ENCODE measurements around the gene CLCN7. TPM values are rescaled to one million over a fixed set of nuclear protein-coding genes. Genes with fewer than 3 reads are reported as not detected.

Gene CLCN7
- total RNA-seq, 4 donors from 2014 or later = 33.0 to 67.7 (median 39.2) TPM

GRCh38 chr16:1503110-1503955 lies 28.5 kb upstream of the CLCN7 start:
- Histone ChIP-seq H3K4me1 (no peaks in the 10 kb centered on the region), H3K4me3 (no peak overlapping the region), H3K9me3 (no peaks in the 10 kb centered on the region), H3K36me3 (peaks cover 0 to 91% of the 10 kb centered on the region in 2 donors), H3K27me3 (no peaks in the 10 kb centered on the region), H3K27ac (no peak overlapping the region)
- 33 to 92% methylated on average over 1 to 37 of the region's 37 CpGs for WGBS, 2 donors (ENCODE audit: low coverage in 1 of 2)
- TF ChIP-seq POLR2AphosphoS5 (IDR thresholded peaks at IDR 0.05) (no peak), EP300 (IDR thresholded peaks at IDR 0.05) (no peak), POLR2A (IDR thresholded peaks at IDR 0.05) (no peak), CTCF (IDR thresholded peaks at IDR 0.05) (no peak)
- ATAC-seq = no peak

- no peaks in the 10 kb centered on the region for H3K27me3 ChIP-seq
- no peak overlapping the region for H3K27ac ChIP-seq
- no peak for ATAC-seq
- no peak for TF ChIP-seq CTCF (IDR thresholded peaks at IDR 0.05)
- no peak for TF ChIP-seq EP300 (IDR thresholded peaks at IDR 0.05)
- no peak for TF ChIP-seq POLR2AphosphoS5 (IDR thresholded peaks at IDR 0.05)
- no peak for TF ChIP-seq POLR2A (IDR thresholded peaks at IDR 0.05)
- H3K36me3 ChIP-seq = peaks cover 0 to 94% of the 10 kb centered on the region in 2 donors
- no peaks in the 10 kb centered on the region for H3K4me1 ChIP-seq
- no CpG with 5 or more reads among the region's 42 CpGs for WGBS, 2 donors (ENCODE audit: low coverage in 1 of 2)
- no peaks in the 10 kb centered on the region for H3K9me3 ChIP-seq
- H3K4me3 ChIP-seq = no peak overlapping the region
These were observed 27.5 kb upstream of the CLCN7 start for GRCh38 chr16:1502092-1503004.

- WGBS, 2 donors (ENCODE audit: low coverage in 1 of 2) = 100% methylated on average over 1 of the region's 23 CpGs; no CpG with 5 or more reads in 1 of the 2 donors
- no peak for ATAC-seq
- TF ChIP-seq CTCF (IDR thresholded peaks at IDR 0.05) = no peak
- Histone ChIP-seq H3K27ac (no peak overlapping the region), H3K36me3 (peaks cover 0 to 94% of the 10 kb centered on the region in 2 donors), H3K4me1 (no peaks in the 10 kb centered on the region), H3K27me3 (no peaks in the 10 kb centered on the region), H3K4me3 (no peak overlapping the region), H3K9me3 (no peaks in the 10 kb centered on the region)
These were observed 26.8 kb upstream of the CLCN7 start for GRCh38 chr16:1501630-1502029.

- Histone ChIP-seq H3K27me3 (no peaks in the 10 kb centered on the region), H3K4me3 (no peak overlapping the region), H3K9me3 (no peaks in the 10 kb centered on the region), H3K36me3 (peaks cover 0 to 94% of the 10 kb centered on the region in 2 donors), H3K27ac (no peak overlapping the region), H3K4me1 (peaks cover 0 to 3% (median 0%) of the 10 kb centered on the region in 3 donors)
- TF ChIP-seq POLR2A (IDR thresholded peaks at IDR 0.05) = no peak
- TF ChIP-seq POLR2AphosphoS5 (IDR thresholded peaks at IDR 0.05) = no peak
- no peak for TF ChIP-seq CTCF (IDR thresholded peaks at IDR 0.05)
- no peak for TF ChIP-seq EP300 (IDR thresholded peaks at IDR 0.05)
- WGBS, 2 donors (ENCODE audit: low coverage in 1 of 2) = 87% methylated on average over 3 of the region's 44 CpGs; no CpG with 5 or more reads in 1 of the 2 donors
- no peak for ATAC-seq
These were observed 25.8 kb upstream of the CLCN7 start for GRCh38 chr16:1500465-1501150.

Measured in gastroesophageal sphincter (tissue), 4 donors.